ENCODE measurements around the gene NTN4.

GRCh38 chr12:95836185-95836609, 45.6 kb upstream of the NTN4 start:
- TF ChIP-seq CTCF (IDR thresholded peaks at IDR 0.05; ENCODE audit: low read length) (no peak), EZH2 (IDR thresholded peaks at IDR 0.05; ENCODE audit: borderline replicate concordance, low read length) (no peak)

Measured in OCI-LY1 (cell line).